Measurements from ENCODE around the gene CACNA1D.

CACNA1D gene

DNA sequence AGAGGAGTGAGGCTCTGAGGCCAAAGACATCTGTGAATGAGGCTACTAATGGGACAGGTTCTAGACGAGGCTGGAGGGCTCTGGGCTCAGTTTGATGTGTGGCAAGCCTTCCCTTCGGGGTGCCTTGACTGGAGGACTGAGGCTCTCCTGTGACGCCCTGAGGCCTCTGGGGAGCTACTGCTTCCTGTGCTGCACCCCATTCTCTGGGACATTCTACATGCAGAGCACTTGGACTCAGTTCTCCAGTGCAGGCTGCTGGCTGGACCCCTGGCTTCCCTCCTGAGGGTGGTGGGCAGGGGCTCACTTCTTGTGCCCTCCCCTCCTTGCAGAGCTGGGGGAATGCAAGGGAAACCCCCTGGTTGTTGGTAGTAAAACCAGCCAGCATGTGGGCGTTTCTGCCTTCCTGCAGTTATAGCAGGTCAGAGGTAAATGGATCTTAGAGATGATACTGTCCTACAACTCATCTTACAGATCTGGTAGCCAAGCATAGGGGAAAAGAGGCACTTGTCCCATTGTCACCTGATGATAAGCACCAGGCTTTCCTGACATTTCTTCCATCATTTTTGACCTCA, 218.5 kb downstream of the CACNA1D start:
- Histone ChIP-seq H3K36me3 (ENCODE audit: control insufficient read depth in 2 of 2, insufficient read depth in 2 of 2, low read length in 2 of 2) (no peaks in the 10 kb centered on the region), H3K27ac (ENCODE audit: low read length) (no peak overlapping the region), H3K27me3 (ENCODE audit: control insufficient read depth in 1 of 2, insufficient read depth in 2 of 2, low read length in 2 of 2) (no peaks in the 10 kb centered on the region), H3K4me1 (ENCODE audit: control insufficient read depth, insufficient read depth, low read length) (peaks cover 7% of the 10 kb centered on the region), H3K9ac (ENCODE audit: low read length in 2 of 2) (no peak overlapping the region), H3K9me3 (ENCODE audit: control insufficient read depth in 2 of 2, low read length in 2 of 2) (no peaks in the 10 kb centered on the region), H3K4me3 (ENCODE audit: low read length in 2 of 2) (no peak overlapping the region)

DNA sequence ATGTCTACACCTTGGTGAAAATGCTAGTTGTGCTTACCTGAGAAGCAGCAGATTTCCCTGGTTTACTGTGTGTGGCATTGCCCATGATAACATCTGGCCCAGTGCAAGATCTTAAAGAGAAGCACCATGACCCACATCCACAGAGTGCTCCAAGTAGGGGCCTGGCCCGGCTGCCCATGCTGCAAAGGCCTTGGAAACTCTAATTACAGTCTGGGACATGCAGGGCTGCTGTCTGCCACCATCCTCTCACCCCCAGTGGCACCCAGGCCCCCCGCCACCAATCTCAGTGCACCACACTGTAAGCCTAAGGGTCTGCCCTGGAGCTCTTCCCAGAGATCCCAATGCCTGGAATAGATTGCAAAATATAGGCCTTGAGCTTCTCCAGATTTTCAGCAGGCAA, 219.2 kb downstream of the CACNA1D start:
- no peaks in the 10 kb centered on the region for H3K36me3 ChIP-seq (ENCODE audit: control insufficient read depth in 2 of 2, insufficient read depth in 2 of 2, low read length in 2 of 2)
- no peaks in the 10 kb centered on the region for H3K9me3 ChIP-seq (ENCODE audit: control insufficient read depth in 2 of 2, low read length in 2 of 2)
- no peak overlapping the region for H3K27ac ChIP-seq (ENCODE audit: low read length)
- no peak overlapping the region for H3K4me3 ChIP-seq (ENCODE audit: low read length in 2 of 2)
- peaks cover 7% of the 10 kb centered on the region for H3K4me1 ChIP-seq (ENCODE audit: control insufficient read depth, insufficient read depth, low read length)
- H3K27me3 ChIP-seq (ENCODE audit: control insufficient read depth in 1 of 2, insufficient read depth in 2 of 2, low read length in 2 of 2), result no peaks in the 10 kb centered on the region
- no peak overlapping the region for H3K9ac ChIP-seq (ENCODE audit: low read length in 2 of 2)

DNA sequence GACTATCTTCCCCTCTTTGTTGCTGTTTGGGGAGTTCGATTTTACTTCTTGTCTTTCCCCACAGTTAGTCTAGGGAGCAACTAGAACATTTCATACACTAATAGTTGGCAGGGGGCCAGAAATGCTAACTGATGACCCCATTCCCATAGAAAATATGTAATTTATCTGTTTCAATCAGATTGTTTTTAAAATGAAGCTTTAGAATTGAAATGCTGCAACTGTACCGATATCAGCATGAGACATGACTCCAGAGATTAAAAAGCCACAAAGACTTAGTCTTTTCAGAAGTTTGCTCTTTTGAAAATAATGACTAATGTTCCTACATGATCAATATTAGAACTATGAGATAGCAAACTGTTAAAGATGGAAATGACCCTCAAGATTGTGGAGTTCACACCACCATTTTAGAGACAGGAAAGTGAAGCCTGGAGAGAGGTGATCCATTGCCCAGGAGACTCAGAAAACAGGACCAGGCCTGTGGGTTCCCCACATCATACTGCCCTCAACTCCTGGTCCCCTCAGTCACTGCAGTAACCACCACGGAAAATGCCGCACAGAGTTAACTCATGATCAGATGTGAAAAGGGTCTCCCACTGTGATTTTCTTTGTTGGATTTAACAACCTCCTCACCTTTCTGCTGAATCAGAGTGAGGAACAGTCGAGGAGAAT, 221.5 kb downstream of the CACNA1D start:
- Histone ChIP-seq H3K27me3 (ENCODE audit: control insufficient read depth in 1 of 2, insufficient read depth in 2 of 2, low read length in 2 of 2) (no peaks in the 10 kb centered on the region), H3K36me3 (ENCODE audit: control insufficient read depth in 2 of 2, insufficient read depth in 2 of 2, low read length in 2 of 2) (no peaks in the 10 kb centered on the region), H3K4me1 (ENCODE audit: control insufficient read depth, insufficient read depth, low read length) (no peaks in the 10 kb centered on the region), H3K27ac (ENCODE audit: low read length) (no peak overlapping the region), H3K9ac (ENCODE audit: low read length in 2 of 2) (no peak overlapping the region), H3K9me3 (ENCODE audit: control insufficient read depth in 2 of 2, low read length in 2 of 2) (no peaks in the 10 kb centered on the region), H3K4me3 (ENCODE audit: low read length in 2 of 2) (no peak overlapping the region)

DNA sequence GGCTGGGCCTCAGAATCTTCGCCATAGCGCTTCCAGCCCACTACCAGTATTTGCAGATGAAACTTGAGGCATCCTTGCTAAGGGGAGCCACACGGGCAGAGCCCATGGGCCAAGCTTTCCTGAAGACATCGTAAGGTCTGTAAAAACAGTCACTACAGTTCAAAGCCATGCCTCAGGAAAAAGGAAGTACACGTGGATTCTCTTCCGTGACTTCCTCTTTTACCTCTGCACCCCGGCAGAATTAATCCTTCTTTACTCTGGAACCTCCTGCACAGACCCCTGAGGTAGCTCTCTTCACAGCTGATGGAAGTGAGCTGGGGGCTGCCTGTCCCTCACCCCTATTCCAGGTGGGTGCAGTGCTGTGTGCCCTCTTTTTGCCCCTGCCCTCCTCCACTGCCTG, 222.6 kb downstream of the CACNA1D start:
- H3K9me3 ChIP-seq (ENCODE audit: control insufficient read depth in 2 of 2, low read length in 2 of 2), result no peaks in the 10 kb centered on the region
- H3K27ac ChIP-seq (ENCODE audit: low read length), result no peak overlapping the region
- no peaks in the 10 kb centered on the region for H3K4me1 ChIP-seq (ENCODE audit: control insufficient read depth, insufficient read depth, low read length)
- no peak overlapping the region for H3K9ac ChIP-seq (ENCODE audit: low read length in 2 of 2)
- no peaks in the 10 kb centered on the region for H3K36me3 ChIP-seq (ENCODE audit: control insufficient read depth in 2 of 2, insufficient read depth in 2 of 2, low read length in 2 of 2)
- H3K27me3 ChIP-seq (ENCODE audit: control insufficient read depth in 1 of 2, insufficient read depth in 2 of 2, low read length in 2 of 2), result no peaks in the 10 kb centered on the region
- H3K4me3 ChIP-seq (ENCODE audit: low read length in 2 of 2), result no peak overlapping the region

DNA sequence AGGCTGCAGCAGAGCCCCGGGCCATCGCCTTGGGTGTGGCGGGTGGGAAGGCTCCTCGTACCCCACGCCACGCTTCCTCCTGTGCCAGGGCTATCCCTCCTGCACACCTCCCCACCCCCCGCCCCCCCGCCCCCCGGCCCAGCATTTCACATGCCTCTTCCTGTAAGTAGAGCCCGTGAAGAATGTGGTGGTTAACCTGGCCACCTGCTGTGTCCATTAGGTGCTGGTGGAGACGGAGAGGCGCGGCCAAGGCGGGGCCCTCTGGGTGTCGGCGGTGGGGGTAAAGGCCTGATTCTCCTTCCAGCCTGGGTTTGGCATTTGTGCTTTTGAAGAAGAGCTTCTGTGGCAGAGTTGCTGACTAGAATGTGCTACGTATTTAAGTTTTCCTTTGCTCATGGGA, 224.1 kb downstream of the CACNA1D start:
- no peak overlapping the region for H3K9ac ChIP-seq (ENCODE audit: low read length in 2 of 2)
- H3K4me3 ChIP-seq (ENCODE audit: low read length in 2 of 2), result no peak overlapping the region
- H3K36me3 ChIP-seq (ENCODE audit: control insufficient read depth in 2 of 2, insufficient read depth in 2 of 2, low read length in 2 of 2), result no peaks in the 10 kb centered on the region
- H3K27me3 ChIP-seq (ENCODE audit: control insufficient read depth in 1 of 2, insufficient read depth in 2 of 2, low read length in 2 of 2), result no peaks in the 10 kb centered on the region
- H3K9me3 ChIP-seq (ENCODE audit: control insufficient read depth in 2 of 2, low read length in 2 of 2), result no peaks in the 10 kb centered on the region
- no peaks in the 10 kb centered on the region for H3K4me1 ChIP-seq (ENCODE audit: control insufficient read depth, insufficient read depth, low read length)
- no peak overlapping the region for H3K27ac ChIP-seq (ENCODE audit: low read length)

DNA sequence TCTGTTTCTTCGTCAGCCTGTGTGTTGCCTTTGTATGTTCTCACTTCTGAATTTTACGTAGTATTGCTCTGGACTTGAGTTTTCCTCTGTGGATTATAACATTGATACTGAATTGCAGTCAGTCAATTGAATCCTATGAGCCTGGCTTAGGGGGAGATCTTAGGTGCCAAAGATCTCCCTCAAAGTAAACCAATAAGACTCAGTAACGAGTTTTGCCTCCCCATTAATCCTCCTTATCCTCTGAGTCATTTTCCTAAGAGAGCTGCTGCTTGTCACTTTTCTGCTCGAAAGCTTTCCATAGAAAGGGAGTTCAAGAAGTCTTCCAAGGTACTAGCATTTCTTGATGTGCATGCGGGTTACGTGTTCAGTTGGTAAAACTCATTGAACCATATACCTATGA, 225.4 kb downstream of the CACNA1D start:
- Histone ChIP-seq H3K9me3 (ENCODE audit: control insufficient read depth in 2 of 2, low read length in 2 of 2) (no peaks in the 10 kb centered on the region), H3K27ac (ENCODE audit: low read length) (no peak overlapping the region), H3K27me3 (ENCODE audit: control insufficient read depth in 1 of 2, insufficient read depth in 2 of 2, low read length in 2 of 2) (no peaks in the 10 kb centered on the region), H3K36me3 (ENCODE audit: control insufficient read depth in 2 of 2, insufficient read depth in 2 of 2, low read length in 2 of 2) (no peaks in the 10 kb centered on the region), H3K4me3 (ENCODE audit: low read length in 2 of 2) (no peak overlapping the region), H3K4me1 (ENCODE audit: control insufficient read depth, insufficient read depth, low read length) (no peaks in the 10 kb centered on the region), H3K9ac (ENCODE audit: low read length in 2 of 2) (no peak overlapping the region)

DNA sequence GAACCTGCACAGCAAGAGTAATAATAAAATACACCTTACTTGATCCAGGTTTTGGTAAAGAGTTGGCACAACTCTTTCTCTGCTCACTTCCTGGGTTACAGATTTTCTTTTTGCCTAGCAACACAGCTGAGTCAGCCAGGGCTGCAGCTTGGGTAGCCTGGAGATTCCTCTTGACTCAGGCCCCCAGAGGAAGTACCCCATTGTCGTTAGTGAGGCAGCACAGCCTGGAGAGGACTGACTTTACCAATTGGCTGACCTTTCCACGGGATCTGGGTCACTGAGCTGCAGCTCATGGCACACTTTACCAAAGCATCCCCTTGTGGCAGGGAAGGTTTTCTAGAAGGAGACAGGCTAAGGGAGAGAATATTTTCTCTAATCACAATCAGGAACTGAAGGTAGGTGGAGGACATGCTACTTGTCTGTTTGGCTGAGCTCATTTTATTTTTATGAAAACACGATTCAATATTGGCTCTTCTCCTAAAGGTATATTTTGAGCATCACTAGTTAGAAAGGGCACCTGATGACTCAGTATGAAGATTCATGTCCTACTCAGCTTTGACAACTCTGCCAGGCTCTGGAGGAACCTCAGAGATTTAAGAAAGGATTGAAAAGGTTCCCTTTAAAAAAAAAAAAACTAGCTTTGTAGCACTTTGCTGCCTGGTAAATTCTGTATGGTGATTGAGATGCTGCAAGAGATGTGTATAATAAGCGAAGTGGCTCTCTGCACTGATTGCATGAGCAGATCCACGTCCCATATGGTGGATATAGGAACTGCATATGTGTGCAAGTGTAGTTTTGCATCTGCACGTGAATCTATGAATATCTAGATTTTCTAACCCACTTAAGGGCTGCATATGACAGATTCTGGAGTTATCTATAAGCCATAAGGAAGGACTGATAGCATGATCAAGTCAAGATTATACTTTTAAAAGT, 227.0 kb downstream of the CACNA1D start:
- H3K4me3 ChIP-seq (ENCODE audit: low read length in 2 of 2), result no peak overlapping the region
- H3K4me1 ChIP-seq (ENCODE audit: control insufficient read depth, insufficient read depth, low read length), result no peaks in the 10 kb centered on the region
- H3K27me3 ChIP-seq (ENCODE audit: control insufficient read depth in 1 of 2, insufficient read depth in 2 of 2, low read length in 2 of 2), result no peaks in the 10 kb centered on the region
- H3K9ac ChIP-seq (ENCODE audit: low read length in 2 of 2), result no peak overlapping the region
- H3K36me3 ChIP-seq (ENCODE audit: control insufficient read depth in 2 of 2, insufficient read depth in 2 of 2, low read length in 2 of 2), result no peaks in the 10 kb centered on the region
- H3K27ac ChIP-seq (ENCODE audit: low read length), result no peak overlapping the region
- H3K9me3 ChIP-seq (ENCODE audit: control insufficient read depth in 2 of 2, low read length in 2 of 2), result no peaks in the 10 kb centered on the region

DNA sequence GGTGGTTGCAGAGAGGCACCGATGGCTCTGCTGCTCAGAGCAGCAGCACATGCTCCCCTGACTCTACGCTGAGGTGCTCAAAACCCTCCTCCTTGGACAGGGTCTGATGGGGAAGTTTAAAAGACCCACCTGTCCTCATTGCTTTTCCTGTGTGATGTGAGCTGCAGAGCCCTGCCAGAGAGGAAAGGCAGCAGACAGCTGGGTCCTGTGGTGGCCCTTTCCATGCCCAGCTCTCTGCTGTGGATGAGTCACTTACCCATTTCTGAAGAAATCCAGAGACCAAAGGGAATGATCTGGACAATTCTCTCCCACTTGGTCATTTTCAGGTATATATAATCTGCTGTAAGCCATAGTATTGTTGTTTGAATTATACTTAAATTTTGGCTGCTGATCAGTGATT, 230.2 kb downstream of the CACNA1D start:
- Histone ChIP-seq H3K36me3 (ENCODE audit: control insufficient read depth in 2 of 2, insufficient read depth in 2 of 2, low read length in 2 of 2) (no peaks in the 10 kb centered on the region), H3K9ac (ENCODE audit: low read length in 2 of 2) (no peak overlapping the region), H3K27me3 (ENCODE audit: control insufficient read depth in 1 of 2, insufficient read depth in 2 of 2, low read length in 2 of 2) (peaks cover 0 to 3% of the 10 kb centered on the region in 2 donors), H3K27ac (ENCODE audit: low read length) (no peak overlapping the region), H3K4me1 (ENCODE audit: control insufficient read depth, insufficient read depth, low read length) (no peaks in the 10 kb centered on the region), H3K4me3 (ENCODE audit: low read length in 2 of 2) (no peak overlapping the region), H3K9me3 (ENCODE audit: control insufficient read depth in 2 of 2, low read length in 2 of 2) (no peaks in the 10 kb centered on the region)

DNA sequence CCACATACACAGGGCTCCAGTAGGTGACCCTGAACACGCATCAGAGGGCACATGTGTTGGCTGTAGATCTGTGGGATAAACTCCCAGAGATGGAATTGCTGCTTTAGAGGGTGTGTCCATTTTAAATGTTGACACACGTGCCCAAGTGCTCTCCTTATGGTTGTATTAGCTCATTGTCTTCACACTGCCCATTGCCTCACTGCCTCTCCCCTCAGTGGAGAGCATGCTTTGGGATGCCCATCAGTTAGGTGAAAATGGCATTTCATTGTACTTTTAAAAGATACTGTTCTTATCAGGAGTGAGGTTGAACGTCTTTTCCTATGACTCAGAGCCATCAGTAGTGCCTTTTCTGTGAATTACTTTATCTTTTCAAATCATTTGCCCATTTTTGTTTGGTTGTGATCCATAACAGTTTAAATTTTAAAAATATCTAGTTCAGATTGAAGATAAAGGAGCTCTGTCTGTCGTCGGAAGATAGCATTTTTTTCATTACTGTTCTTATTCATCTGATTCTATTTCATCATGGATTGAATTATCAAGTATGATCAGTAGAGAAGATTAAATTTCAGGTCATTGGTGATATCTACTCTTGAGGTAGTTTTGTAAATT, 231.1 kb downstream of the CACNA1D start:
- H3K4me1 ChIP-seq (ENCODE audit: control insufficient read depth, insufficient read depth, low read length), result peaks cover 2% of the 10 kb centered on the region
- H3K27me3 ChIP-seq (ENCODE audit: control insufficient read depth in 1 of 2, insufficient read depth in 2 of 2, low read length in 2 of 2), result peaks cover 0 to 3% of the 10 kb centered on the region in 2 donors
- no peaks in the 10 kb centered on the region for H3K9me3 ChIP-seq (ENCODE audit: control insufficient read depth in 2 of 2, low read length in 2 of 2)
- H3K9ac ChIP-seq (ENCODE audit: low read length in 2 of 2), result no peak overlapping the region
- no peak overlapping the region for H3K27ac ChIP-seq (ENCODE audit: low read length)
- no peak overlapping the region for H3K4me3 ChIP-seq (ENCODE audit: low read length in 2 of 2)
- H3K36me3 ChIP-seq (ENCODE audit: control insufficient read depth in 2 of 2, insufficient read depth in 2 of 2, low read length in 2 of 2), result no peaks in the 10 kb centered on the region

DNA sequence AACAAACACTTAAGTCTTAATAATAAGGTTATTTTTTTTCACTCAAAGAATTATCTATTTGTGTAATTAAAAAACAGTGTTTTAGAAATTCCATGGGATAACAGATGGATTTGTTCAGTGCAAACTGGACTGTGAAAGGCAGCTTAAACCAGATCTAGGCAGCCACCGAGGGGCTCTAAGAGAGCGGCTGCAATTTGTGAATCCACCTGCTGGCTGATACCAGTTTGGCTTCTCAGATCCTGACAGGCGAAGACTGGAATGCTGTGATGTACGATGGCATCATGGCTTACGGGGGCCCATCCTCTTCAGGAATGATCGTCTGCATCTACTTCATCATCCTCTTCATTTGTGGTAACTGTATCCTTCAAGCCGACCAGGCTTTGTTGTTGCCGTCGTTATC, 232.2 kb downstream of the CACNA1D start:
- Histone ChIP-seq H3K9ac (ENCODE audit: low read length in 2 of 2) (no peak overlapping the region), H3K27me3 (ENCODE audit: control insufficient read depth in 1 of 2, insufficient read depth in 2 of 2, low read length in 2 of 2) (peaks cover 0 to 3% of the 10 kb centered on the region in 2 donors), H3K9me3 (ENCODE audit: control insufficient read depth in 2 of 2, low read length in 2 of 2) (no peaks in the 10 kb centered on the region), H3K36me3 (ENCODE audit: control insufficient read depth in 2 of 2, insufficient read depth in 2 of 2, low read length in 2 of 2) (no peaks in the 10 kb centered on the region), H3K4me1 (ENCODE audit: control insufficient read depth, insufficient read depth, low read length) (peaks cover 5% of the 10 kb centered on the region), H3K27ac (ENCODE audit: low read length) (no peak overlapping the region), H3K4me3 (ENCODE audit: low read length in 2 of 2) (no peak overlapping the region)
